Calu3 (cell line): ENCODE measurements around the gene THSD7B. TPM values are rescaled to one million over a fixed set of nuclear protein-coding genes. Genes with fewer than 3 reads are reported as not detected.

Experiments
- BruUV-seq: library from RNA; stranded (reverse); fragments of 400-500 nt; replicated peaks from 2 replicates; lab custom pipeline; 2021; lab: Mats Ljungman, UMichigan
- CTCF ChIA-PET: fragments of 300-600 bp; sonication (Branson Sonifier 250); formaldehyde crosslinking; loops from one replicate; lab custom pipeline; 2022; ENCODE audit warnings: antibody characterized with exemption; lab: Charles Lee
- DNase-seq: peaks from one replicate; pipeline ENCODE4 v3.0.0; 2022
- H3K27ac Mint-ChIP-seq: one replicate; pipeline ENCODE4 v1.8.0; 2022; ENCODE audit warnings: mixed read lengths; ENCODE audit not compliant: unreplicated experiment
- H3K27me3 Mint-ChIP-seq: one replicate; pipeline ENCODE4 v1.8.0; 2022; ENCODE audit warnings: mixed read lengths; ENCODE audit not compliant: unreplicated experiment
- H3K36me3 Mint-ChIP-seq: one replicate; pipeline ENCODE4 v1.8.0; 2022; ENCODE audit warnings: mild to moderate bottlenecking, moderate library complexity, mixed read lengths; ENCODE audit not compliant: insufficient read depth, unreplicated experiment
- H3K4me1 Mint-ChIP-seq: one replicate; pipeline ENCODE4 v1.8.0; 2022; ENCODE audit warnings: mild to moderate bottlenecking, low read depth, mixed read lengths; ENCODE audit not compliant: unreplicated experiment
- H3K4me3 Mint-ChIP-seq: one replicate; pipeline ENCODE4 v1.8.0; 2022; ENCODE audit warnings: mild to moderate bottlenecking, low read depth, moderate library complexity, mixed read lengths; ENCODE audit not compliant: unreplicated experiment
- H3K9me3 Mint-ChIP-seq: one replicate; pipeline ENCODE4 v1.8.0; 2022; ENCODE audit warnings: low read depth, mixed read lengths; ENCODE audit not compliant: unreplicated experiment
- intact Hi-C: fragments of 100-400 bp; cut with micrococcal nuclease; formaldehyde crosslinking; loops from one replicate; pipeline ENCODE4 v1.10.0; 2022; ENCODE audit not compliant: unreplicated experiment
- total RNA-seq: library from RNA; stranded (reverse); gene quantifications from 2 replicates; pipeline ENCODE4 v1.2.3, GENCODE V29; 2022
- TF ChIP-seq, protein P1 (sequence below): fragments of 200-600 bp; IDR thresholded peaks from one replicate; pipeline ENCODE4 v1.8.0; 2022; ENCODE audit warnings: antibody characterized with exemption; ENCODE audit not compliant: unreplicated experiment

Gene THSD7B
- total RNA-seq, 1 experiment from 2014 or later, result not detected

DNA sequence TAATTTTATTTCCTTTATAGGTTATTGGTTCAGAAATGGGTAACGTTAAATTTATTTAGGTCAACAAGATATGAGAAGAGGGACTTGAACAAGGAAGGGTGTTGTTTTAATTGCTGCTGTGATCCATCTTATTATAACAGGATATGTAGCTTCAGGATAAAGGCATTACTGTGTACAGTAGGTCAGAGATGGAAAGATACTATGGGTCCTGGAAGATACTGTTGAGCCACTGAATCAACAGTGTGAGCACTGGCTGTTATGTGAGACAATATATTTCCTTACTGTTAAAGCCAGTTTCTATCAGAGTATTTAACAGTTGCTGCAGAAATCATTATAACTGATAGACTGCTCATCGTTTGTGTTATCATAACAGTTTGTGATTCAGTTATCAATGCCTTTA lies 414.7 kb downstream of the THSD7B start:
- Mint-ChIP-seq H3K36me3 (no peaks in the 10 kb centered on the region), H3K4me3 (no peak overlapping the region), H3K27ac (no peak overlapping the region), H3K27me3 (no peaks in the 10 kb centered on the region), H3K9me3 (no peaks in the 10 kb centered on the region), H3K4me1 (peaks cover 41% of the 10 kb centered on the region)
- BruUV-seq, result no TSS peak
- TF ChIP-seq, protein P1, sequence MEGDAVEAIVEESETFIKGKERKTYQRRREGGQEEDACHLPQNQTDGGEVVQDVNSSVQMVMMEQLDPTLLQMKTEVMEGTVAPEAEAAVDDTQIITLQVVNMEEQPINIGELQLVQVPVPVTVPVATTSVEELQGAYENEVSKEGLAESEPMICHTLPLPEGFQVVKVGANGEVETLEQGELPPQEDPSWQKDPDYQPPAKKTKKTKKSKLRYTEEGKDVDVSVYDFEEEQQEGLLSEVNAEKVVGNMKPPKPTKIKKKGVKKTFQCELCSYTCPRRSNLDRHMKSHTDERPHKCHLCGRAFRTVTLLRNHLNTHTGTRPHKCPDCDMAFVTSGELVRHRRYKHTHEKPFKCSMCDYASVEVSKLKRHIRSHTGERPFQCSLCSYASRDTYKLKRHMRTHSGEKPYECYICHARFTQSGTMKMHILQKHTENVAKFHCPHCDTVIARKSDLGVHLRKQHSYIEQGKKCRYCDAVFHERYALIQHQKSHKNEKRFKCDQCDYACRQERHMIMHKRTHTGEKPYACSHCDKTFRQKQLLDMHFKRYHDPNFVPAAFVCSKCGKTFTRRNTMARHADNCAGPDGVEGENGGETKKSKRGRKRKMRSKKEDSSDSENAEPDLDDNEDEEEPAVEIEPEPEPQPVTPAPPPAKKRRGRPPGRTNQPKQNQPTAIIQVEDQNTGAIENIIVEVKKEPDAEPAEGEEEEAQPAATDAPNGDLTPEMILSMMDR, result no peak
- DNase-seq, result no peak
- CTCF ChIA-PET, result no interaction called here
- intact Hi-C loops, result no loop called here

DNA sequence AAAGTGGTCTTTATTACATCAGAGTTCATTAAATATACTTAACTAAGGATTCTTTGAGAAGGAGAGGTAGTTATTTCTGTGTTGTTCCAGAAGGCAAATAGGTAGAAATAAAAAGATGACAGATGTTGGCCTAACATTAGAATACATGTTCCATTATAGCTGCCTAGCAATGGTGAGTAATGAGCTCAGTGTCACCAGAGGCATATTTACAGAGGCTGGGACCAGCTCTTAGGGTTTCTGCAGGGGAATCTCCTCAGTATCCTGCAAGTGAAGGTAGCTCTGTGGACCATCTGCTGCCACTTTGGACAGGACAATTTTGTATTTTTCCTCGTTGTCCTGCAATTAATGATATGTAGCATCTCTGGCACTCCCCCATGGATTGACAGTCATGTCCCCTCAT lies 416.0 kb downstream of the THSD7B start:
- TF ChIP-seq, protein P1, result no peak
- intact Hi-C loops, result no loop called here
- H3K36me3 Mint-ChIP-seq, result no peaks in the 10 kb centered on the region
- no peak overlapping the region for H3K27ac Mint-ChIP-seq
- H3K4me3 Mint-ChIP-seq, result no peak overlapping the region
- CTCF ChIA-PET, result no interaction called here
- no peak for DNase-seq
- BruUV-seq, result no TSS peak
- H3K27me3 Mint-ChIP-seq, result no peaks in the 10 kb centered on the region
- no peaks in the 10 kb centered on the region for H3K9me3 Mint-ChIP-seq
- peaks cover 41% of the 10 kb centered on the region for H3K4me1 Mint-ChIP-seq

DNA sequence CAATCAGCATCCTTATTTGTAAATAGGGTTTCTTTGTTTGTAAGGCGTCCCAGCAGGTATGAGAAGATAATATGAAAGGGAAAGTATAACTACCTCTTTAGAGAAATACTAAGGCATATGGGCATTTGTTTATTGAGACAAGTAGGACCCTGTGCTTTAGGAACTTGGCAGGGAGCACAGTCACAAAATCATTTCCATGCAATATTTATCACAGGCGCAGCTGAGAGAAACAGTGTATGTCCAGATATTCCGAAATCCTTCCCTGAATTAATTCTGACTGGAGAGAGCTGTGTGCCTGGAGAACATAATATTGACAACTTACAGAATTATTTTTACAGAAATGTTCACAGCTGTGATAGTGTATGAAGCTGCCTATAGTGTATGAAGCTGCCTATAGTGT lies 416.7 kb downstream of the THSD7B start:
- Mint-ChIP-seq H3K4me1 (peaks cover 34% of the 10 kb centered on the region), H3K27me3 (no peaks in the 10 kb centered on the region), H3K27ac (no peak overlapping the region), H3K4me3 (no peak overlapping the region), H3K36me3 (no peaks in the 10 kb centered on the region), H3K9me3 (no peaks in the 10 kb centered on the region)
- CTCF ChIA-PET, result no interaction called here
- no peak for DNase-seq
- intact Hi-C loops, result no loop called here
- TF ChIP-seq, protein P1, result no peak
- BruUV-seq, result no TSS peak

DNA sequence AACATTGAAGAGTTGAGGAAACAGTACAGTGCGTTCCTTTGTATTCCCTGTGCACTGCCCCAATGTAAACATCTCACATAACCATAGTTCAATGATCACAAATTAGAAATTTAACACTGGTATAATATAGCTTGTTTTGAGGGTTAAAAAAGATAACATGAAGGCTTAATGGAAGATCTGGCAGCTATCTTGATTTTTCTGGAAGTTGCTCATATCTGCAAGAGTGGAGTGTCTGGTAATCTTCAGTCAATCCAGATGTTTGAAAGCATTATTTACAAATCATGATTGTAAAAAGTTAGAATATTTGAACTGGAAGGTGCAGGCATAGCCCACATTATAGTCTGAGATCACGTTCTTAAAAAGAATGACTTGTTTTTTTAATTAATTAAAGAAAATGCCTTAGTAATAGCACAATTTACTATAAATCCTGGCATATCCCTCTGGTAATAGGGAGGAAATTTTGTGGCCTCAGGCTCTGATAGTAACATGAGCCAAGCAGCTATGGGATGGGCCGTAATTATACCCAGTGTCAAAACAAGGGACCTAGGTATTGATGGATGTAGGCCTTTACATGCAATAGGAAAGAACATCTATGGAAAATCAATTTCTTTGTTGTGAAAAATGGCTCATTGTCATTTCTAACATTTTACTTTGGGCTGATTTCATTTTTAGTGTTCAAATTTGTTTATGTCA lies 418.0 kb downstream of the THSD7B start:
- Mint-ChIP-seq H3K4me1 (peaks cover 28% of the 10 kb centered on the region), H3K27ac (no peak overlapping the region), H3K4me3 (no peak overlapping the region), H3K27me3 (no peaks in the 10 kb centered on the region), H3K9me3 (no peaks in the 10 kb centered on the region), H3K36me3 (no peaks in the 10 kb centered on the region)
- DNase-seq, result no peak
- TF ChIP-seq, protein P1, result no peak
- CTCF ChIA-PET, result no interaction called here
- BruUV-seq, result no TSS peak
- intact Hi-C loops, result no loop called here
